K562 (cell line): ENCODE data around the gene GLB1L2. TPM values are rescaled to one million over a fixed set of nuclear protein-coding genes. Genes with fewer than 3 reads are reported as not detected.

Source experiments
- ATF6 ChIP-seq: sonication (generic); formaldehyde crosslinking; IDR thresholded peaks from 2 replicates; pipeline ENCODE4 v1.4.0; 2020; ENCODE audit warnings: mild to moderate bottlenecking, missing genetic modification reagents
- CREM ChIP-seq: IDR thresholded peaks from 2 replicates; pipeline ENCODE4 v1.6.1; 2014; ENCODE audit warnings: antibody characterized with exemption, low read depth
- E2F5 ChIP-seq: sonication (generic); formaldehyde crosslinking; IDR thresholded peaks from 2 replicates; pipeline ENCODE4 v1.8.0; 2022; ENCODE audit warnings: mild to moderate bottlenecking, missing genetic modification reagents
- EGR1 ChIP-seq: fragments of 450-650 bp; conservative IDR thresholded peaks from 2 replicates; pipeline ENCODE4 v1.6.1; 2017; ENCODE audit warnings: mild to moderate bottlenecking
- GATAD2B ChIP-seq: fragments of 450-650 bp; IDR thresholded peaks from 2 replicates; pipeline ENCODE4 v1.6.1; 2017; ENCODE audit warnings: mild to moderate bottlenecking, borderline replicate concordance
- GTF2E2 ChIP-seq: fragments of 200-800 bp; sonication (Bioruptor generic); IDR thresholded peaks from 2 replicates; pipeline ENCODE4 v1.6.1; 2016; ENCODE audit warnings: missing genetic modification characterization, missing compliant biosample characterization
- HMGN3 ChIP-seq: IDR thresholded peaks from 2 replicates; pipeline ENCODE4 v1.6.1; 2011; ENCODE audit warnings: borderline replicate concordance, low read depth, mild to moderate bottlenecking, mixed read lengths, low read length; ENCODE audit not compliant: insufficient read length; ENCODE audit errors: extremely low read depth
- KLF13 ChIP-seq: fragments of 450-650 bp; IDR thresholded peaks from 2 replicates; pipeline ENCODE4 v1.6.1; 2016; ENCODE audit warnings: missing genetic modification characterization, low read depth, mild to moderate bottlenecking, missing compliant biosample characterization, moderate library complexity, borderline replicate concordance
- KLF16 ChIP-seq: IDR thresholded peaks from 2 replicates; pipeline ENCODE4 v1.6.1; 2016; ENCODE audit warnings: antibody characterized with exemption
- MAFK ChIP-seq: IDR thresholded peaks from 2 replicates; pipeline ENCODE4 v1.6.1; 2011; ENCODE audit warnings: low read length, improper control_type of control experiment
- NCOA4 ChIP-seq: fragments of 450-650 bp; IDR thresholded peaks from 2 replicates; pipeline ENCODE4 v1.6.1; 2018; ENCODE audit warnings: mild to moderate bottlenecking; ENCODE audit not compliant: partially characterized antibody
- NR0B1 ChIP-seq: fragments of 450-650 bp; IDR thresholded peaks from one replicate; pipeline ENCODE4 v1.6.1; 2018; ENCODE audit warnings: mild to moderate bottlenecking, moderate library complexity; ENCODE audit not compliant: partially characterized antibody
- POLR3G ChIP-seq: IDR thresholded peaks from 2 replicates; pipeline ENCODE4 v1.6.1; 2011; ENCODE audit not compliant: insufficient read length, insufficient replicate concordance; ENCODE audit errors: extremely low read depth
- SETDB1 ChIP-seq: IDR thresholded peaks from one replicate; pipeline ENCODE4 v1.6.1; 2012; ENCODE audit warnings: low read length, control low read depth, inconsistent platforms
- TBL1XR1 ChIP-seq, 2 experiments: IDR thresholded peaks; 2 replicates each; pipeline ENCODE4 v1.6.1; 2012; ENCODE audit warnings: improper control_type of control experiment in 2 of 2, low read length in 2 of 2, mild to moderate bottlenecking in 1 of 2
- WHSC1 ChIP-seq: IDR thresholded peaks from one replicate; pipeline ENCODE4 v1.6.1; 2012; ENCODE audit warnings: low read length, control low read depth, inconsistent platforms
- ZNF318 ChIP-seq, 2 experiments: fragments of 450-650 bp; IDR thresholded peaks; 2 replicates each; pipeline ENCODE4 v1.6.1; 2016; ENCODE audit warnings: mild to moderate bottlenecking in 2 of 2, borderline replicate concordance in 1 of 2, low read depth in 1 of 2, moderate library complexity in 1 of 2
- polyA plus RNA-seq, 8 experiments: library from polyadenylated mRNA; depleted of rRNA in 4 of 8; stranded (reverse) in 5 of 8; unstranded in 3 of 8; fragments of >200 nt; fragmentation: Nextera tagmentation in 2 of 8; fragmentation: Illumina TruSeq in 1 of 8; extraction: Ambion mirVana in 2 of 8; extraction: Trizol in 1 of 8; gene quantifications; 2 replicates each; pipeline versions ENCODE4 v1.2.1 to v1.2.3, GENCODE V29; 2011 to 2014; ENCODE audit warnings: inconsistent platforms in 1 of 8, missing spikeins in 1 of 8
- total RNA-seq, 7 experiments: library from RNA; depleted of rRNA in 6 of 7; stranded (reverse); fragments of >200 nt in 6 of 7; fragmentation: Illumina TruSeq in 2 of 7; extraction: Trizol in 2 of 7; gene quantifications; 2 replicates each; pipeline versions ENCODE4 v1.2.1 to v1.2.3, GENCODE V29; 2011 to 2021; ENCODE audit warnings: low replicate concordance in 1 of 7

The GLB1L2 gene
- total and polyA plus RNA-seq, 9 of the 15 experiments (the other 6 are each of a cell fraction or from before 2014, with no cell fraction given), result 0.84 to 21.4 (median 13.8) TPM

GRCh38 chr11:134328433-134328832 lies 3.4 kb upstream of the GLB1L2 start (continued):
- no peak for TF ChIP-seq ZNF318 (IDR thresholded peaks at IDR 0.05; ENCODE audit: borderline replicate concordance in 1 of 2, low read depth in 1 of 2)
- TF ChIP-seq WHSC1, result no peak
- no peak for TF ChIP-seq CREM
- no peak for TF ChIP-seq E2F5
- no peak for TF ChIP-seq KLF13 (tag)
- TF ChIP-seq GTF2E2, result no peak
- no peak for TF ChIP-seq POLR3G
- peak in 1 of 2 experiments; percentile 60; a peak in 2 of 4 replicates for TF ChIP-seq TBL1XR1 (IDR thresholded peaks at IDR 0.05; ENCODE audit: low read length in 2 of 2)
- no peak for TF ChIP-seq GATAD2B
- no peak for TF ChIP-seq MAFK
- TF ChIP-seq NR0B1, result no peak
- no peak for TF ChIP-seq HMGN3
- no peak for TF ChIP-seq NCOA4
- no peak for TF ChIP-seq ATF6 (CRISPR knock-in tag)
- TF ChIP-seq SETDB1, result no peak
- 0 out of 2 replicates have a peak, but pooled peaks have one; percentile 11 for TF ChIP-seq EGR1
- TF ChIP-seq KLF16, result peak; percentile 43; the same call in 1 of the 2 replicates
